Type B pancreatic cell (in vitro differentiated cells): Measurements from ENCODE around the gene FARSB. TPM values are rescaled to one million over a fixed set of nuclear protein-coding genes. Genes with fewer than 3 reads are reported as not detected.

Source experiments
- DNase-seq: peaks from one replicate; pipeline ENCODE4 v3.0.0; 2021; ENCODE audit warnings: mixed read lengths; ENCODE audit not compliant: unreplicated experiment; ENCODE audit errors: extremely low spot score
- H3K27ac Mint-ChIP-seq: 2 replicates; pipeline ENCODE4 v1.8.0; 2021; ENCODE audit warnings: mild to moderate bottlenecking, mixed read lengths
- H3K27me3 Mint-ChIP-seq: 2 replicates; pipeline ENCODE4 v1.8.0; 2021; ENCODE audit warnings: mixed read lengths
- H3K36me3 Mint-ChIP-seq: 2 replicates; pipeline ENCODE4 v1.8.0; 2021; ENCODE audit warnings: mixed read lengths
- H3K4me1 Mint-ChIP-seq: one replicate; pipeline ENCODE4 v1.8.0; 2021; ENCODE audit warnings: mixed read lengths; ENCODE audit not compliant: unreplicated experiment
- H3K4me3 Mint-ChIP-seq: 2 replicates; pipeline ENCODE4 v1.8.0; 2021; ENCODE audit warnings: mild to moderate bottlenecking, mixed read lengths
- H3K9me3 Mint-ChIP-seq: 2 replicates; pipeline ENCODE4 v1.8.0; 2021; ENCODE audit warnings: mixed read lengths
- total RNA-seq: library from RNA; stranded (reverse); gene quantifications from 2 replicates; pipeline ENCODE4 v1.2.1, GENCODE V29; 2021; ENCODE audit warnings: low replicate concordance
- TF ChIP-seq, protein P1 (sequence below): fragments of 200-600 bp; sonication (generic); conservative IDR thresholded peaks from 2 replicates; pipeline ENCODE4 v1.5.0; 2021; ENCODE audit warnings: antibody characterized with exemption, mild to moderate bottlenecking

FARSB gene
- total RNA-seq, 1 donor from 2014 or later: 24.0 TPM

DNA sequence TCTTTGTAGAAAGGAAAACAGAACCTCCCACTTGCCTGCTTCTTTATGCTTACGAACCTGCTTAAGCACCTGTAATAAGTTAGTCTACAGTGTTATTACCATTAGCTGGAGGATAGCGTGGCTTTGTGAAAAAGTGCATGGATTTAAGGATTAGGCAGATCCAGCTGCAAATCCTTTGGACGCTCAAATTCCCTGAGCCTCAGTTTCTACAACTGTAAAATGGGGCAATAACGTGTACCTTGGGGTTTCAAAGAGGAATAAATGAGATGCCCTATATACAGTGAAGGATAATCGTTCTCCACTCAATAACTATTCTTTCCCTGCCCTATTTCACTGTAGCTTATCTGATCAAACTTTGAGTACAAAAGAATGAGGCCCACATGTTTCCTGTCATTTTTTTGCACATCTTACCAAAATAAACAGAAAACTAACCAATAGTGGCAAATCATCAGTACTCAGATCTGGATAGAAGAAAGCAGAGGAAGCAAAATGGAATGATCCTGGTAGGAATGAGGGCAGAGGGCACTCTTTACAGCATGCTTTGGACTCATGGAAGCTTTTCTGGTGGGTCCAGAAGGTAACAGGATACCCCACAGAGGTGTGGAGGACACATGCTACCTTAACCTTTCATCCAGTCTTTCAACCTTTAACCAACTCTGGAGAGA, 30.3 kb upstream of the FARSB start:
- Mint-ChIP-seq H3K27me3 (peaks cover 19% of the 10 kb centered on the region), H3K4me3 (no peak overlapping the region), H3K4me1 (peaks cover 4% of the 10 kb centered on the region), H3K9me3 (no peaks in the 10 kb centered on the region), H3K36me3 (no peaks in the 10 kb centered on the region), H3K27ac (no peak overlapping the region)
- no peak for DNase-seq
- TF ChIP-seq, protein P1, sequence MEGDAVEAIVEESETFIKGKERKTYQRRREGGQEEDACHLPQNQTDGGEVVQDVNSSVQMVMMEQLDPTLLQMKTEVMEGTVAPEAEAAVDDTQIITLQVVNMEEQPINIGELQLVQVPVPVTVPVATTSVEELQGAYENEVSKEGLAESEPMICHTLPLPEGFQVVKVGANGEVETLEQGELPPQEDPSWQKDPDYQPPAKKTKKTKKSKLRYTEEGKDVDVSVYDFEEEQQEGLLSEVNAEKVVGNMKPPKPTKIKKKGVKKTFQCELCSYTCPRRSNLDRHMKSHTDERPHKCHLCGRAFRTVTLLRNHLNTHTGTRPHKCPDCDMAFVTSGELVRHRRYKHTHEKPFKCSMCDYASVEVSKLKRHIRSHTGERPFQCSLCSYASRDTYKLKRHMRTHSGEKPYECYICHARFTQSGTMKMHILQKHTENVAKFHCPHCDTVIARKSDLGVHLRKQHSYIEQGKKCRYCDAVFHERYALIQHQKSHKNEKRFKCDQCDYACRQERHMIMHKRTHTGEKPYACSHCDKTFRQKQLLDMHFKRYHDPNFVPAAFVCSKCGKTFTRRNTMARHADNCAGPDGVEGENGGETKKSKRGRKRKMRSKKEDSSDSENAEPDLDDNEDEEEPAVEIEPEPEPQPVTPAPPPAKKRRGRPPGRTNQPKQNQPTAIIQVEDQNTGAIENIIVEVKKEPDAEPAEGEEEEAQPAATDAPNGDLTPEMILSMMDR: no peak

DNA sequence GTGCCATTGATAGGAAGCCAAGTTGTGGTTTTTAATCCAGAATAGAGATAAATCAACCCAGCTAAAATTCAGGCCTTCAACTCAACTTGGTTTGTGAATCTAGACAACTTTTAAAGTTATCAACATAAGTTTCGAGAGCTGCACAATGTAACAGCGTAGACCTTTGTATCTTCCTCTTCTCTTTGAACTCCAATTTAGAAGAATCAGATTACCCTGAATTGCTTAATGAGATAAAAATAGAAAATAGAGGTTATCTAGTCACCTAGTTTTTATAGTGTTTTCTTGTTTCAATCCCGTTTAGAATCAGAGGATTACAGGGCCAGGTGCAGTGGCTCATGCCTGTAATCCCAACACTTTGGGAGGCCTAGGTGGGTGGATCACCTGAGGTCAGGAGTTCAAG, 27.9 kb upstream of the FARSB start:
- Mint-ChIP-seq H3K4me3 (no peak overlapping the region), H3K27me3 (peaks cover 23% of the 10 kb centered on the region), H3K27ac (no peak overlapping the region), H3K36me3 (no peaks in the 10 kb centered on the region), H3K9me3 (no peaks in the 10 kb centered on the region), H3K4me1 (no peaks in the 10 kb centered on the region)
- no peak for DNase-seq
- TF ChIP-seq, protein P1: no peak

DNA sequence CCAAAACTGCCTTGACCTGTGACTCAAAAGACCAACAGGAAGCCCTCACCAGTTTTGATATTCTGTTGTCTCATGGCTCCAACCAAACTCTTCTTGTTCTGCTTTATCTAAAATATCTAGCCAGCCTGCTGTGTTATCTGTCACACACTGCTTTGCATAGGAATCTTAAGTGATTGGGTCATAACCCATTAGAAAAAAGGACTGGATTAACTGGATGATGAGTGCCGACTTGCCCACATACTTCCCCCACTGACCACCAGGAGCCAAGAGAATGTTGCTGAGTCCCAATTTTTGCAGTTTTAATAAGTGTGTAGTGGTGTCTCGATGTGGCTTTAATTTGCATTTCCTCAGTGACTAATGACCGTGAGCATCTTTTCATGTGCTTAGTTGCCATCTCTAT, 22.1 kb upstream of the FARSB start:
- TF ChIP-seq, protein P1: no peak
- Mint-ChIP-seq H3K27ac (no peak overlapping the region), H3K4me3 (no peak overlapping the region), H3K36me3 (no peaks in the 10 kb centered on the region), H3K4me1 (no peaks in the 10 kb centered on the region), H3K9me3 (no peaks in the 10 kb centered on the region), H3K27me3 (peaks cover 42% of the 10 kb centered on the region)
- no peak for DNase-seq

DNA sequence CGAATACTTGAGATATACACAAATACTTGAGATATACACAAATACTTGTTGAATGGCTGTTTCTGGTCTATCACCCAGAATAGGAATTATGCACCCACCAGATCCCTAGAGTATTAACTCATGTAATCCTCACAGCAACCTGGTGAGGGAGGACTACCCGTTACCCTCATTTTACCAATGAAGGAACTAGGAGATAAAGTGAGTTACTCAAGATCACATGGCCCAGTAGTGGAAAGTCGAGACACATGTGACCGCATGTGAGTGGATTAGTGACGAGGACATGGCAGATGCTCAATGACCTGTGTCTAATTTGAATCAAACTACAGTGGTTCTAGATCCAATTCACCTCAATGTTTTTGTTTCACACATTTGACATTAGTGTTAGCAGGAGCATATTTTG, 18.0 kb upstream of the FARSB start:
- Mint-ChIP-seq H3K9me3 (no peaks in the 10 kb centered on the region), H3K4me1 (no peaks in the 10 kb centered on the region), H3K36me3 (no peaks in the 10 kb centered on the region), H3K27me3 (peaks cover 61% of the 10 kb centered on the region), H3K4me3 (no peak overlapping the region), H3K27ac (no peak overlapping the region)
- TF ChIP-seq, protein P1: no peak
- no peak for DNase-seq

DNA sequence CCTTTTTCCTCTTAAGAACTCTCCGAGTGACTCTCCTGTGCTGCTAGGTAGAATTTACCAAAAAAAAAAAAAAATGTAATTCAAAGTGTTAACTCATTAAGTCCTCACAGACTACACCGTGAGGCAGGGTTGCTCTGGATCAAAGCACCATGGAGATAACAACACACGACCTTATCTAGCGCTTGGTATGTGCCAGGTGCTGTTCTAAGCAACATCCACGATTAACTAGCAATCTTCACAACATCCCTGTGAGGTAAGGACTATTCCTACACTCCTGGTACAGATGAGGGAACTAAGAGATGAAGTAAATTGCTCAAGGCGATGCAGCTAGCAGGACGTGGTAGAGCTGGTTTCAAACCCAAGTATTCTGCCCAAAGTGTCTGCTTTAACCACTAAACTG, 17.4 kb upstream of the FARSB start:
- no peak overlapping the region for H3K27ac Mint-ChIP-seq
- peak overlapping the region; percentile 3 for H3K4me3 Mint-ChIP-seq
- no peaks in the 10 kb centered on the region for H3K36me3 Mint-ChIP-seq
- TF ChIP-seq, protein P1: no peak
- no peak for DNase-seq
- H3K9me3 Mint-ChIP-seq: no peaks in the 10 kb centered on the region
- peaks cover 63% of the 10 kb centered on the region for H3K27me3 Mint-ChIP-seq
- no peaks in the 10 kb centered on the region for H3K4me1 Mint-ChIP-seq

GRCh38 chr2:222672068-222672401, 16.1 kb upstream of the FARSB start:
- H3K9me3 Mint-ChIP-seq: no peaks in the 10 kb centered on the region
- H3K36me3 Mint-ChIP-seq: no peaks in the 10 kb centered on the region
- TF ChIP-seq, protein P1: no peak
- DNase-seq: no peak
- no peak overlapping the region for H3K27ac Mint-ChIP-seq
- H3K4me3 Mint-ChIP-seq: peak overlapping the region; percentile 83
- H3K27me3 Mint-ChIP-seq: peaks cover 61% of the 10 kb centered on the region
- no peaks in the 10 kb centered on the region for H3K4me1 Mint-ChIP-seq
